CD4-positive, alpha-beta T cell (primary cell): Measurements from ENCODE around the gene CACNA2D4. TPM values are rescaled to one million over a fixed set of nuclear protein-coding genes. Genes with fewer than 3 reads are reported as not detected.

ENCODE experiments used
- ATAC-seq: fragments of 200-7000 bp; cut with Tn5 transposase; one replicate; pipeline ENCODE4 v1.10.0; 2022; ENCODE audit warnings: mild to moderate bottlenecking; ENCODE audit not compliant: poor library complexity
- CTCF ChIA-PET: fragments of 350-600 bp; sonication (Branson Sonifier 250); formaldehyde crosslinking; loops from one replicate; lab custom pipeline; 2021; ENCODE audit warnings: antibody characterized with exemption, inconsistent platforms; lab: Charles Lee
- POLR2A ChIA-PET: fragments of 350-600 bp; sonication (Branson Sonifier 250); formaldehyde crosslinking; loops from one replicate; lab custom pipeline; 2021; ENCODE audit warnings: antibody characterized with exemption, inconsistent platforms; lab: Charles Lee
- DNase-seq, 14 experiments: peaks; one replicate each; pipeline ENCODE4 v3.0.0-alpha.2; 2013 to 2020; ENCODE audit warnings: mixed read lengths in 2 of 14
- H3K27ac ChIP-seq, 2 donors: one replicate each; pipeline versions ENCODE4 v1.5.1 to v1.7.0; 2013; ENCODE audit warnings: low read length in 2 of 2, low read depth in 1 of 2, mild to moderate bottlenecking in 1 of 2
- H3K27me3 ChIP-seq, 2 experiments: 1 replicate in 1 of 2; 2 replicates in 1 of 2; pipeline versions ENCODE4 v1.6.1 to v1.7.0; 2013; ENCODE audit warnings: low read length in 2 of 2, control low read depth in 1 of 2, mild to moderate bottlenecking in 1 of 2, moderate library complexity in 1 of 2; ENCODE audit not compliant: insufficient read depth in 2 of 2, control insufficient read depth in 1 of 2
- H3K36me3 ChIP-seq: one replicate; pipeline ENCODE4 v1.6.1; 2013; ENCODE audit warnings: low read length, control low read depth; ENCODE audit not compliant: insufficient read depth
- H3K4me1 ChIP-seq: one replicate; pipeline ENCODE4 v1.6.1; 2013; ENCODE audit warnings: low read length, control low read depth; ENCODE audit not compliant: insufficient read depth
- H3K4me3 ChIP-seq: one replicate; pipeline ENCODE4 v1.5.1; 2013; ENCODE audit warnings: mild to moderate bottlenecking, low read length, moderate library complexity
- H3K9me3 ChIP-seq, 2 experiments: 1 replicate in 1 of 2; 2 replicates in 1 of 2; pipeline versions ENCODE4 v1.6.1 to v1.7.0; 2013; ENCODE audit warnings: low read length in 2 of 2, mild to moderate bottlenecking in 2 of 2, control low read depth in 1 of 2, moderate library complexity in 1 of 2; ENCODE audit not compliant: control insufficient read depth in 1 of 2, insufficient read depth in 1 of 2
- H3K27ac Mint-ChIP-seq: one replicate; pipeline ENCODE4 v1.8.0; 2020; ENCODE audit warnings: mixed read lengths
- H3K27me3 Mint-ChIP-seq: one replicate; pipeline ENCODE4 v1.8.0; 2021; ENCODE audit warnings: mixed read lengths
- H3K36me3 Mint-ChIP-seq: one replicate; pipeline ENCODE4 v1.8.0; 2021; ENCODE audit warnings: low read depth, mixed read lengths
- H3K4me1 Mint-ChIP-seq: one replicate; pipeline ENCODE4 v1.8.0; 2021; ENCODE audit warnings: low read depth, mixed read lengths
- H3K4me3 Mint-ChIP-seq: one replicate; pipeline ENCODE4 v1.8.0; 2020; ENCODE audit warnings: mild to moderate bottlenecking, mixed read lengths
- H3K9me3 Mint-ChIP-seq: one replicate; pipeline ENCODE4 v1.8.0; 2020; ENCODE audit warnings: mixed read lengths
- intact Hi-C, 2 experiments: fragments of 100-400 bp; cut with DNase I in 1 of 2; cut with micrococcal nuclease in 1 of 2; formaldehyde crosslinking; loops; one replicate each; pipeline versions ENCODE4 v1.15.1 to v1.9.0; 2023 to 2025; cut with DNase I, micrococcal nuclease
- total RNA-seq, 174 experiments: library from RNA in 2 of 174; stranded (reverse) in 2 of 174; gene quantifications; one replicate each; pipeline ENCODE4 v1.2.3 and lab custom pipeline; 2021 to 2026
- TF ChIP-seq, protein P1 (sequence below): fragments of 200-600 bp; IDR thresholded peaks from one replicate; pipeline ENCODE4 v1.8.0; 2022; ENCODE audit warnings: antibody characterized with exemption, mild to moderate bottlenecking

The CACNA2D4 gene
- total RNA-seq, 2 experiments from 2014 or later, result 10.5 to 11.3 TPM

DNA sequence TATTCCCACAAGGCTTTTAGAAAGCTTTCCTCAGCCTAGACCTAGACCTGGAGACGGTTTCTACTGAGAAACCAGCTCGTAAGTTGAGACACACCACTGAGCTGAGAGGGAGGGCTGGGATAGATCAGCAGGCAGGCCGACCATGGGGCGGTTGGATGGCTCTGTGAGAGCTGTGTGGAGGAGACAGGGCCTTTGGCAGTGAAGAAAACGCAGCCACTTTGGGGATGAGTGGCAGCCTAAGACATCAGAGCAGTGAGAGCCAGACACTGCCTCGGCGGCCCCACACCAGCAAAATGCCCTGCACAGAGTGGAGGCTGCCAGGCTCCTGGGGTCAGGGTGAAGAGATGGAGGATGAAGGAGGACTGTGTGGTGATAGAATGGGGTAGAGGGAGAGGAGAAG lies 46.0 kb downstream of the CACNA2D4 start:
- ATAC-seq, result no peak
- H3K36me3 Mint-ChIP-seq, result no peaks in the 10 kb centered on the region

DNA sequence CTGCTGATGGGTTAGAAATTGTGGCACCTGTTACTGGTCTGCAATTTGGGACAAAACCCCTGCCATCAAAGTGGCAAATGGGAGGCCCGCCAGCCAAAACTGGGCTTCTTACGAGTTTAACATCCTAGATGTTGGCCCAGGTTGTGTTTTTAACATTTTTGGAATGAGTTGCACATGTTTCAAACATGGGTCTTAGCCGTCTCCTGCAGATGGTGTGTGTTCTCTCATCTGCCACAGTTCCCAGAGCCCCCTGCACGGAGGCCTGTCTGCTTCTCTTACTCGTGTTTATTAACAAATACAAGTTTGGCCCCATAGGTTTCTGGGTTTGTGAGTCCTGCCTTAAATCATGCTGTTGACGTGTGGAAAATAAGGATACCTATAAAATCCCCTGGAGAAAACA lies 46.5 kb downstream of the CACNA2D4 start:
- Mint-ChIP-seq H3K27ac (no peak overlapping the region), H3K27me3 (peaks cover 17% of the 10 kb centered on the region), H3K4me3 (no peak overlapping the region), H3K4me1 (no peaks in the 10 kb centered on the region), H3K9me3 (peaks cover 8% of the 10 kb centered on the region), H3K36me3 (no peaks in the 10 kb centered on the region)
- ChIA-PET POLR2A (no interaction called here), CTCF (no interaction called here)
- TF ChIP-seq, protein P1, sequence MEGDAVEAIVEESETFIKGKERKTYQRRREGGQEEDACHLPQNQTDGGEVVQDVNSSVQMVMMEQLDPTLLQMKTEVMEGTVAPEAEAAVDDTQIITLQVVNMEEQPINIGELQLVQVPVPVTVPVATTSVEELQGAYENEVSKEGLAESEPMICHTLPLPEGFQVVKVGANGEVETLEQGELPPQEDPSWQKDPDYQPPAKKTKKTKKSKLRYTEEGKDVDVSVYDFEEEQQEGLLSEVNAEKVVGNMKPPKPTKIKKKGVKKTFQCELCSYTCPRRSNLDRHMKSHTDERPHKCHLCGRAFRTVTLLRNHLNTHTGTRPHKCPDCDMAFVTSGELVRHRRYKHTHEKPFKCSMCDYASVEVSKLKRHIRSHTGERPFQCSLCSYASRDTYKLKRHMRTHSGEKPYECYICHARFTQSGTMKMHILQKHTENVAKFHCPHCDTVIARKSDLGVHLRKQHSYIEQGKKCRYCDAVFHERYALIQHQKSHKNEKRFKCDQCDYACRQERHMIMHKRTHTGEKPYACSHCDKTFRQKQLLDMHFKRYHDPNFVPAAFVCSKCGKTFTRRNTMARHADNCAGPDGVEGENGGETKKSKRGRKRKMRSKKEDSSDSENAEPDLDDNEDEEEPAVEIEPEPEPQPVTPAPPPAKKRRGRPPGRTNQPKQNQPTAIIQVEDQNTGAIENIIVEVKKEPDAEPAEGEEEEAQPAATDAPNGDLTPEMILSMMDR, result no peak
- intact Hi-C loops, result no loop called here
- H3K27me3 ChIP-seq, result peaks cover 0 to 9% of the 10 kb centered on the region in 2 experiments
- H3K36me3 ChIP-seq, result no peaks in the 10 kb centered on the region
- H3K9me3 ChIP-seq, result peaks cover 0 to 4% of the 10 kb centered on the region in 2 experiments
- H3K4me3 ChIP-seq, result no peak overlapping the region
- no peak for DNase-seq
- H3K27ac ChIP-seq, result no peak overlapping the region
- ATAC-seq, result no peak
- H3K4me1 ChIP-seq, result no peaks in the 10 kb centered on the region

More for the DNA sequence above, 46.0 kb downstream of the CACNA2D4 start:
- no peak overlapping the region for H3K4me3 ChIP-seq
- TF ChIP-seq, protein P1, result no peak
- no peak overlapping the region for H3K4me3 Mint-ChIP-seq
- intact Hi-C loops, result no loop called here
- peaks cover 8% of the 10 kb centered on the region for H3K9me3 Mint-ChIP-seq
- peaks cover 13% of the 10 kb centered on the region for H3K27me3 Mint-ChIP-seq
- no peaks in the 10 kb centered on the region for H3K4me1 Mint-ChIP-seq
- H3K27me3 ChIP-seq, result peaks cover 0 to 9% of the 10 kb centered on the region in 2 experiments
- no peak overlapping the region for H3K27ac ChIP-seq
- H3K36me3 ChIP-seq, result no peaks in the 10 kb centered on the region
- no peak for DNase-seq
- POLR2A ChIA-PET, result no interaction called here
- no peaks in the 10 kb centered on the region for H3K4me1 ChIP-seq
- CTCF ChIA-PET, result no interaction called here
- H3K27ac Mint-ChIP-seq, result no peak overlapping the region
- H3K9me3 ChIP-seq, result peaks cover 0 to 4% of the 10 kb centered on the region in 2 experiments

DNA sequence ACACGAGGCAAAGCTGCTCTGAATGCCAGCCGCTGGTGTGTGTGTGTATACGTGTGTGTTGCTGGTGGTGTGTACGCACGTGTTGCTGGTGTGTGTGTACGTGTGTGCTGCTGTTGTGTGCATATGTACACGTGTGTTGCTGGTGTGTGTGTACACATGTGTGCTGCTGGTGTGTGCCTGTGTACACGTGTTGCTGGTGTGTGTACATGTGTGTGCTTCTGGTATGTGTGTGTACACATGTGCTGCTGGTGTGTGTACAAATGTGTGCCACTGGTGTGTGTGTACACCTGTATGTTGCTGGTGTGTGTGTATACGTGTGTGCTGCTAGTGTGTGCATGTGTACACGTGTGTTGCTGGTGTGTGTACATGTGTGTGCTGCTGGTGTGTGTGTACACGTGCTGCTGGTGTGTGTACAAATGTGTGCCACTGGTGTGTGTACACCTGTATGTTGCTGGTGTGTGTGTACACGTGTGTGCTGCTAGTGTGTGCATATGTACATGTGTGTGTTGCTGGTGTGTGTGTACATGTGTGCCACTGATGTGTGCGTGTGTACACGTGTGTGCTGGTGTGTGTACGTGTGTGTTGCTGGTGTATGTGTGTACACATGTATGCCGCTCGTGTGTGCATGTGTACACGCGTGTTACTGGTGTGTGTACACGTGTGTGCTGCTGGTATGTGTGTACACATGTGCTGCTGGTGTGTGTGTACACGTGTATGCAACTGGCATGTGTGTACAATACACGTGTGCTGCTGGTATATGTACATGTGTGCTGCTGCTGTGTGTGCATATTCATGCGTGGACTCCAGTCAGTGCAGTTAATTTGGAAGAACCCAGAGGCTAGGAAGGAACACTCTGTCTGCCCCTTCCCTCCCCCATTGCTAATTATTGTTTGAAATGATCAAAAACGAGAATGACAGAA lies 47.2 kb downstream of the CACNA2D4 start:
- ChIA-PET CTCF (no interaction called here), POLR2A (no interaction called here)
- peaks cover 8% of the 10 kb centered on the region for H3K9me3 Mint-ChIP-seq
- H3K27me3 Mint-ChIP-seq, result peaks cover 23% of the 10 kb centered on the region
- Histone ChIP-seq H3K4me1 (no peaks in the 10 kb centered on the region), H3K9me3 (peaks cover 0 to 4% of the 10 kb centered on the region in 2 experiments), H3K36me3 (no peaks in the 10 kb centered on the region), H3K27ac (no peak overlapping the region), H3K27me3 (peaks cover 0 to 9% of the 10 kb centered on the region in 2 experiments), H3K4me3 (no peak overlapping the region)
- no peak overlapping the region for H3K4me3 Mint-ChIP-seq
- no peaks in the 10 kb centered on the region for H3K4me1 Mint-ChIP-seq
- TF ChIP-seq, protein P1, result no peak
- ATAC-seq (no peak), DNase-seq (no peak)
- H3K27ac Mint-ChIP-seq, result no peak overlapping the region
- intact Hi-C loops, result no loop called here
- no peaks in the 10 kb centered on the region for H3K36me3 Mint-ChIP-seq
